Measurements from ENCODE around the gene FRMD4B. TPM values are rescaled to one million over a fixed set of nuclear protein-coding genes. Genes with fewer than 3 reads are reported as not detected.

Gene FRMD4B
- total and polyA plus RNA-seq, 10 of the 15 experiments (the other 5 are each of a cell fraction or from before 2014, with no cell fraction given), result 3.9 to 11.4 (median 8.0) TPM

DNA sequence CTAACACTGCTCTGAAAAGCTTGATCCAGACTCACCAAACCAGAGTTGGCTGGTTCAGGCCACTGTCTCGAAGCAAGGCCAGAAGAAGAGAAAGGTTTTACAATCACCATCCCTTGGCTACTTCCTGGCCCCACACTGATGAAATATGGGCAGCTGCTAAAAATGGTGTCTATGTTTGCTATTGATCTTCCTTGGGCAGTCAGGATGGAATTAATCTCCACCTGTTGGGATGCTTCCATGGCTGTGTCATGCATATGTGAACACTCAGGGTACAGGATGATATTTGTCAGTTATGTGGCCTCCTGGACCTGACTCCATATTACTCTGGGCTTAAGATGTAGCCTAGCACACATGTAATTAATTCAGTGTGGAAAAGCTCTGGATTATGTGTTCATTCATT lies 61.9 kb downstream of the FRMD4B start:
- ChIA-PET SMC1A (ENCODE audit: uncharacterized antibody, unreplicated experiment) (interaction anchor here (0.7 to 8.3 kb wide), 18 partner anchors 10 to 203 kb away, joined by 3 to 111 read pairs (median 4); no protein-coding TSS in a partner anchor), CTCF (interaction anchor here (0.6 to 15.5 kb wide), 17 partner anchors 13 to 348 kb away, joined by 3 to 236 read pairs (median 6); no protein-coding TSS in a partner anchor), RAD21 (ENCODE audit: unreplicated experiment) (interaction anchor here (0.5 to 8.7 kb wide), 16 partner anchors 14 to 348 kb away, joined by 3 to 83 read pairs (median 5); partner anchors contain the start of gene FRMD4B), POLR2A (interaction anchor here (0.5 to 1.0 kb wide), 3 partner anchors 9 to 121 kb away, joined by 3 to 8 read pairs (median 7); no protein-coding TSS in a partner anchor)
- Histone ChIP-seq H3K27me3 (replicated peaks in 1 of 2; ENCODE audit: control insufficient read depth in 2 of 2, insufficient read depth in 2 of 2, low read length in 1 of 2) (no peaks in the 10 kb centered on the region), H3K27ac (ENCODE audit: control insufficient read depth, insufficient read depth) (no peak overlapping the region), H3K9ac (ENCODE audit: control insufficient read depth, insufficient read depth, low read length) (no peak overlapping the region), H3K36me3 (ENCODE audit: control insufficient read depth in 2 of 2, insufficient read depth in 2 of 2, low read length in 1 of 2) (no peaks in the 10 kb centered on the region), H3K4me3 (no peak overlapping the region), H4K20me1 (ENCODE audit: control insufficient read depth, insufficient read depth) (no peaks in the 10 kb centered on the region), H3K4me2 (ENCODE audit: control insufficient read depth, insufficient read depth) (no peak overlapping the region), H2AFZ (ENCODE audit: control insufficient read depth, low read depth, low read length) (no peak overlapping the region), H3K9me3 (replicated peaks; ENCODE audit: control insufficient read depth, insufficient read depth, low read length) (no peaks in the 10 kb centered on the region), H3K79me2 (ENCODE audit: control insufficient read depth, insufficient read depth, low read length) (no peaks in the 10 kb centered on the region), H3K4me1 (ENCODE audit: control insufficient read depth, insufficient read depth, low read length) (peaks cover 28% of the 10 kb centered on the region)
- in situ Hi-C loops (cut with MboI) (loop anchor here (5.0 kb wide), 2 partner anchors 98 to 348 kb away; no protein-coding TSS in a partner anchor), intact Hi-C loops (cut with micrococcal nuclease; ENCODE audit: unreplicated experiment) (loop anchor here (1.0 to 10.0 kb wide), 7 partner anchors 44 to 621 kb away; partner anchors contain the start of gene FRMD4B)
- FAIRE-seq (no peak), ATAC-seq (no peak), DNase-seq (ENCODE audit: low read depth, low spot score) (no peak)
- WGBS (ENCODE audit: insufficient coverage, insufficient replicate concordance, low lambda C conversion rate, missing lambda C conversion rate), result 0% methylated on average over 1 of the region's 1 CpG
- no TSS peak for BruUV-seq (replicated peaks)
- TF ChIP-seq FOXM1 (IDR thresholded peaks at IDR 0.05; ENCODE audit: low read depth, low read length) (no peak), SRF (IDR thresholded peaks at IDR 0.05; ENCODE audit: low read depth in 2 of 2, low read length in 2 of 2) (no peak), BRCA1 (IDR thresholded peaks at IDR 0.05; ENCODE audit: low read depth, low read length) (no peak), PML (IDR thresholded peaks at IDR 0.05; ENCODE audit: low read length) (no peak), BACH1 (IDR thresholded peaks at IDR 0.05; ENCODE audit: borderline replicate concordance) (no peak), MTA3 (IDR thresholded peaks at IDR 0.05; ENCODE audit: borderline replicate concordance, low read length) (no peak), RB1 (IDR thresholded peaks at IDR 0.05; ENCODE audit: borderline replicate concordance) (no peak), PAX8 (IDR thresholded peaks at IDR 0.05) (no peak), RAD51 (IDR thresholded peaks at IDR 0.05) (no peak), ZZZ3 (IDR thresholded peaks at IDR 0.05; ENCODE audit: control insufficient read depth, insufficient read length, low read depth) (no peak), MYC (IDR thresholded peaks at IDR 0.05; ENCODE audit: insufficient read depth, insufficient read length, insufficient replicate concordance, low read length, severe bottlenecking) (no peak), ETV6 (conservative IDR thresholded peaks at IDR 0.05 in 1 of 2, IDR thresholded peaks at IDR 0.05 in 1 of 2; ENCODE audit: borderline replicate concordance in 1 of 2, low read depth in 1 of 2) (no peak)
- TF ChIP-seq, protein P1, sequence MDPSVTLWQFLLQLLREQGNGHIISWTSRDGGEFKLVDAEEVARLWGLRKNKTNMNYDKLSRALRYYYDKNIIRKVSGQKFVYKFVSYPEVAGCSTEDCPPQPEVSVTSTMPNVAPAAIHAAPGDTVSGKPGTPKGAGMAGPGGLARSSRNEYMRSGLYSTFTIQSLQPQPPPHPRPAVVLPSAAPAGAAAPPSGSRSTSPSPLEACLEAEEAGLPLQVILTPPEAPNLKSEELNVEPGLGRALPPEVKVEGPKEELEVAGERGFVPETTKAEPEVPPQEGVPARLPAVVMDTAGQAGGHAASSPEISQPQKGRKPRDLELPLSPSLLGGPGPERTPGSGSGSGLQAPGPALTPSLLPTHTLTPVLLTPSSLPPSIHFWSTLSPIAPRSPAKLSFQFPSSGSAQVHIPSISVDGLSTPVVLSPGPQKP (IDR thresholded peaks at IDR 0.05; ENCODE audit: low read depth, low read length), result no peak
- TF ChIP-seq, protein P2, sequence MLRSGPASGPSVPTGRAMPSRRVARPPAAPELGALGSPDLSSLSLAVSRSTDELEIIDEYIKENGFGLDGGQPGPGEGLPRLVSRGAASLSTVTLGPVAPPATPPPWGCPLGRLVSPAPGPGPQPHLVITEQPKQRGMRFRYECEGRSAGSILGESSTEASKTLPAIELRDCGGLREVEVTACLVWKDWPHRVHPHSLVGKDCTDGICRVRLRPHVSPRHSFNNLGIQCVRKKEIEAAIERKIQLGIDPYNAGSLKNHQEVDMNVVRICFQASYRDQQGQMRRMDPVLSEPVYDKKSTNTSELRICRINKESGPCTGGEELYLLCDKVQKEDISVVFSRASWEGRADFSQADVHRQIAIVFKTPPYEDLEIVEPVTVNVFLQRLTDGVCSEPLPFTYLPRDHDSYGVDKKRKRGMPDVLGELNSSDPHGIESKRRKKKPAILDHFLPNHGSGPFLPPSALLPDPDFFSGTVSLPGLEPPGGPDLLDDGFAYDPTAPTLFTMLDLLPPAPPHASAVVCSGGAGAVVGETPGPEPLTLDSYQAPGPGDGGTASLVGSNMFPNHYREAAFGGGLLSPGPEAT (IDR thresholded peaks at IDR 0.05; ENCODE audit: low read depth), result no peak
- TF ChIP-seq, protein P3, sequence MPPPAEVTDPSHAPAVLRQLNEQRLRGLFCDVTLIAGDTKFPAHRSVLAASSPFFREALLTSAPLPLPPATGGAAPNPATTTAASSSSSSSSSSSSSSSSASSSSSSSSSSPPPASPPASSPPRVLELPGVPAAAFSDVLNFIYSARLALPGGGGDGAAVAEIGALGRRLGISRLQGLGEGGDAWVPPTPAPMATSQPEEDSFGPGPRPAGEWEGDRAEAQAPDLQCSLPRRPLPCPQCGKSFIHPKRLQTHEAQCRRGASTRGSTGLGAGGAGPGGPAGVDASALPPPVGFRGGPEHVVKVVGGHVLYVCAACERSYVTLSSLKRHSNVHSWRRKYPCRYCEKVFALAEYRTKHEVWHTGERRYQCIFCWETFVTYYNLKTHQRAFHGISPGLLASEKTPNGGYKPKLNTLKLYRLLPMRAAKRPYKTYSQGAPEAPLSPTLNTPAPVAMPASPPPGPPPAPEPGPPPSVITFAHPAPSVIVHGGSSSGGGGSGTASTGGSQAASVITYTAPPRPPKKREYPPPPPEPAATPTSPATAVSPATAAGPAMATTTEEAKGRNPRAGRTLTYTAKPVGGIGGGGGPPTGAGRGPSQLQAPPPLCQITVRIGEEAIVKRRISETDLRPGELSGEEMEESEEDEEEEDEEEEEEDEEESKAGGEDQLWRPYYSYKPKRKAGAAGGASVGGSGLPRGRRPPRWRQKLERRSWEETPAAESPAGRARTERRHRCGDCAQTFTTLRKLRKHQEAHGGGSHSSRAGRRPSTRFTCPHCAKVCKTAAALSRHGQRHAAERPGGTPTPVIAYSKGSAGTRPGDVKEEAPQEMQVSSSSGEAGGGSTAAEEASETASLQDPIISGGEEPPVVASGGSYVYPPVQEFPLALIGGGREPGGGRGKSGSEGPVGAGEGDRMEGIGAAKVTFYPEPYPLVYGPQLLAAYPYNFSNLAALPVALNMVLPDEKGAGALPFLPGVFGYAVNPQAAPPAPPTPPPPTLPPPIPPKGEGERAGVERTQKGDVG (CRISPR knock-in tag; IDR thresholded peaks at IDR 0.05), result no peak
- TF ChIP-seq, protein P4, sequence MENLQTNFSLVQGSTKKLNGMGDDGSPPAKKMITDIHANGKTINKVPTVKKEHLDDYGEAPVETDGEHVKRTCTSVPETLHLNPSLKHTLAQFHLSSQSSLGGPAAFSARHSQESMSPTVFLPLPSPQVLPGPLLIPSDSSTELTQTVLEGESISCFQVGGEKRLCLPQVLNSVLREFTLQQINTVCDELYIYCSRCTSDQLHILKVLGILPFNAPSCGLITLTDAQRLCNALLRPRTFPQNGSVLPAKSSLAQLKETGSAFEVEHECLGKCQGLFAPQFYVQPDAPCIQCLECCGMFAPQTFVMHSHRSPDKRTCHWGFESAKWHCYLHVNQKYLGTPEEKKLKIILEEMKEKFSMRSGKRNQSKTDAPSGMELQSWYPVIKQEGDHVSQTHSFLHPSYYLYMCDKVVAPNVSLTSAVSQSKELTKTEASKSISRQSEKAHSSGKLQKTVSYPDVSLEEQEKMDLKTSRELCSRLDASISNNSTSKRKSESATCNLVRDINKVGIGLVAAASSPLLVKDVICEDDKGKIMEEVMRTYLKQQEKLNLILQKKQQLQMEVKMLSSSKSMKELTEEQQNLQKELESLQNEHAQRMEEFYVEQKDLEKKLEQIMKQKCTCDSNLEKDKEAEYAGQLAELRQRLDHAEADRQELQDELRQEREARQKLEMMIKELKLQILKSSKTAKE (IDR thresholded peaks at IDR 0.05; ENCODE audit: low read depth, poor library complexity, severe bottlenecking), result no peak
